Measurements from ENCODE around the gene TRAF3.

DNA sequence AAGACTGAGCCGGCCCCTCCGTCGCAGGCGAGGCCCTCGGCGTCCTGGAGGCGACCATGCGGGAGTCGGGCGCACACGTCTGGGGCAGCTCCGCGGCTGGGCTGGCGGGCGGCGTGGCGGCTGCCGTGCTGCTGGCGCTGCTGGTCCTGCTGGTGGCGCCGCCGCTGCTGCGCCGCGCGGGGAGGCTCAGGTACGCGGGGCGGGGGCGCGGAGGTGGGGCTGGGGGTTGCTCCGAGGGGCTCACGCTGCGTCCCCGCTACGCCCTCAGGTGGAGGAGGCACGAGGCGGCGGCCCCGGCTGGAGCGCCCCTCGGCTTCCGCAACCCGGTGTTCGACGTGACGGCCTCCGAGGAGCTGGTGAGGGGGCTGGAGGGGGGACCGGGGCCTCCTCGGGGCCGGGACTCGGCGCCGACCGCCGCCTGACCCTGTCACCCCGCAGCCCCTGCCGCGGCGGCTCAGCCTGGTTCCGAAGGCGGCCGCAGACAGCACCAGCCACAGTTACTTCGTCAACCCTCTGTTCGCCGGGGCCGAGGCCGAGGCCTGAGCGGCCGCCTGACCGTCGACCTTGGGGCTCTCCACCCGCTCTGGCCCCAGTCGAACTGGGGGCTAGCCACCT lies 153.0 kb downstream of the TRAF3 start:
- TF ChIP-seq, protein P1, sequence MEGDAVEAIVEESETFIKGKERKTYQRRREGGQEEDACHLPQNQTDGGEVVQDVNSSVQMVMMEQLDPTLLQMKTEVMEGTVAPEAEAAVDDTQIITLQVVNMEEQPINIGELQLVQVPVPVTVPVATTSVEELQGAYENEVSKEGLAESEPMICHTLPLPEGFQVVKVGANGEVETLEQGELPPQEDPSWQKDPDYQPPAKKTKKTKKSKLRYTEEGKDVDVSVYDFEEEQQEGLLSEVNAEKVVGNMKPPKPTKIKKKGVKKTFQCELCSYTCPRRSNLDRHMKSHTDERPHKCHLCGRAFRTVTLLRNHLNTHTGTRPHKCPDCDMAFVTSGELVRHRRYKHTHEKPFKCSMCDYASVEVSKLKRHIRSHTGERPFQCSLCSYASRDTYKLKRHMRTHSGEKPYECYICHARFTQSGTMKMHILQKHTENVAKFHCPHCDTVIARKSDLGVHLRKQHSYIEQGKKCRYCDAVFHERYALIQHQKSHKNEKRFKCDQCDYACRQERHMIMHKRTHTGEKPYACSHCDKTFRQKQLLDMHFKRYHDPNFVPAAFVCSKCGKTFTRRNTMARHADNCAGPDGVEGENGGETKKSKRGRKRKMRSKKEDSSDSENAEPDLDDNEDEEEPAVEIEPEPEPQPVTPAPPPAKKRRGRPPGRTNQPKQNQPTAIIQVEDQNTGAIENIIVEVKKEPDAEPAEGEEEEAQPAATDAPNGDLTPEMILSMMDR (IDR thresholded peaks at IDR 0.05; ENCODE audit: low read depth, low read length, missing input control), result no peak
- TF ChIP-seq, protein P2, sequence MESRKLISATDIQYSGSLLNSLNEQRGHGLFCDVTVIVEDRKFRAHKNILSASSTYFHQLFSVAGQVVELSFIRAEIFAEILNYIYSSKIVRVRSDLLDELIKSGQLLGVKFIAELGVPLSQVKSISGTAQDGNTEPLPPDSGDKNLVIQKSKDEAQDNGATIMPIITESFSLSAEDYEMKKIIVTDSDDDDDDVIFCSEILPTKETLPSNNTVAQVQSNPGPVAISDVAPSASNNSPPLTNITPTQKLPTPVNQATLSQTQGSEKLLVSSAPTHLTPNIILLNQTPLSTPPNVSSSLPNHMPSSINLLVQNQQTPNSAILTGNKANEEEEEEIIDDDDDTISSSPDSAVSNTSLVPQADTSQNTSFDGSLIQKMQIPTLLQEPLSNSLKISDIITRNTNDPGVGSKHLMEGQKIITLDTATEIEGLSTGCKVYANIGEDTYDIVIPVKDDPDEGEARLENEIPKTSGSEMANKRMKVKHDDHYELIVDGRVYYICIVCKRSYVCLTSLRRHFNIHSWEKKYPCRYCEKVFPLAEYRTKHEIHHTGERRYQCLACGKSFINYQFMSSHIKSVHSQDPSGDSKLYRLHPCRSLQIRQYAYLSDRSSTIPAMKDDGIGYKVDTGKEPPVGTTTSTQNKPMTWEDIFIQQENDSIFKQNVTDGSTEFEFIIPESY (IDR thresholded peaks at IDR 0.05), result no peak
- TF ChIP-seq TAF1 (conservative IDR thresholded peaks at IDR 0.05) (no peak), SP1 (IDR thresholded peaks at IDR 0.05) (no peak), RAD21 (IDR thresholded peaks at IDR 0.05) (no peak), YY1 (IDR thresholded peaks at IDR 0.05) (no peak), JUND (IDR thresholded peaks at IDR 0.05) (no peak), GABPA (IDR thresholded peaks at IDR 0.05 in 1 of 2, conservative IDR thresholded peaks at IDR 0.05 in 1 of 2) (no peak), FOXA1 (IDR thresholded peaks at IDR 0.05) (no peak)
- TF ChIP-seq, protein P3, sequence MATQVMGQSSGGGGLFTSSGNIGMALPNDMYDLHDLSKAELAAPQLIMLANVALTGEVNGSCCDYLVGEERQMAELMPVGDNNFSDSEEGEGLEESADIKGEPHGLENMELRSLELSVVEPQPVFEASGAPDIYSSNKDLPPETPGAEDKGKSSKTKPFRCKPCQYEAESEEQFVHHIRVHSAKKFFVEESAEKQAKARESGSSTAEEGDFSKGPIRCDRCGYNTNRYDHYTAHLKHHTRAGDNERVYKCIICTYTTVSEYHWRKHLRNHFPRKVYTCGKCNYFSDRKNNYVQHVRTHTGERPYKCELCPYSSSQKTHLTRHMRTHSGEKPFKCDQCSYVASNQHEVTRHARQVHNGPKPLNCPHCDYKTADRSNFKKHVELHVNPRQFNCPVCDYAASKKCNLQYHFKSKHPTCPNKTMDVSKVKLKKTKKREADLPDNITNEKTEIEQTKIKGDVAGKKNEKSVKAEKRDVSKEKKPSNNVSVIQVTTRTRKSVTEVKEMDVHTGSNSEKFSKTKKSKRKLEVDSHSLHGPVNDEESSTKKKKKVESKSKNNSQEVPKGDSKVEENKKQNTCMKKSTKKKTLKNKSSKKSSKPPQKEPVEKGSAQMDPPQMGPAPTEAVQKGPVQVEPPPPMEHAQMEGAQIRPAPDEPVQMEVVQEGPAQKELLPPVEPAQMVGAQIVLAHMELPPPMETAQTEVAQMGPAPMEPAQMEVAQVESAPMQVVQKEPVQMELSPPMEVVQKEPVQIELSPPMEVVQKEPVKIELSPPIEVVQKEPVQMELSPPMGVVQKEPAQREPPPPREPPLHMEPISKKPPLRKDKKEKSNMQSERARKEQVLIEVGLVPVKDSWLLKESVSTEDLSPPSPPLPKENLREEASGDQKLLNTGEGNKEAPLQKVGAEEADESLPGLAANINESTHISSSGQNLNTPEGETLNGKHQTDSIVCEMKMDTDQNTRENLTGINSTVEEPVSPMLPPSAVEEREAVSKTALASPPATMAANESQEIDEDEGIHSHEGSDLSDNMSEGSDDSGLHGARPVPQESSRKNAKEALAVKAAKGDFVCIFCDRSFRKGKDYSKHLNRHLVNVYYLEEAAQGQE (IDR thresholded peaks at IDR 0.05), result no peak
- TF ChIP-seq, protein P4, sequence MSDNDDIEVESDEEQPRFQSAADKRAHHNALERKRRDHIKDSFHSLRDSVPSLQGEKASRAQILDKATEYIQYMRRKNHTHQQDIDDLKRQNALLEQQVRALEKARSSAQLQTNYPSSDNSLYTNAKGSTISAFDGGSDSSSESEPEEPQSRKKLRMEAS (IDR thresholded peaks at IDR 0.05), result no peak
- TF ChIP-seq, protein P5, sequence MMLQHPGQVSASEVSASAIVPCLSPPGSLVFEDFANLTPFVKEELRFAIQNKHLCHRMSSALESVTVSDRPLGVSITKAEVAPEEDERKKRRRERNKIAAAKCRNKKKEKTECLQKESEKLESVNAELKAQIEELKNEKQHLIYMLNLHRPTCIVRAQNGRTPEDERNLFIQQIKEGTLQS (IDR thresholded peaks at IDR 0.05), result no peak

All from liver (tissue), 3 donors.